ENCODE data around the gene PTPRZ1. TPM values are rescaled to one million over a fixed set of nuclear protein-coding genes. Genes with fewer than 3 reads are reported as not detected.

Gene PTPRZ1
- total RNA-seq, 1 experiment from 2014 or later: not detected

- POLR2A ChIA-PET: no interaction called here
- H3K27me3 ChIP-seq (replicated peaks; ENCODE audit: control insufficient read depth, insufficient read depth, low read length): no peaks in the 10 kb centered on the region
- no TSS peak for BruUV-seq (replicated peaks)
Measured at GRCh38 chr7:122064971-122065370, 192.0 kb downstream of the PTPRZ1 start.

DNA sequence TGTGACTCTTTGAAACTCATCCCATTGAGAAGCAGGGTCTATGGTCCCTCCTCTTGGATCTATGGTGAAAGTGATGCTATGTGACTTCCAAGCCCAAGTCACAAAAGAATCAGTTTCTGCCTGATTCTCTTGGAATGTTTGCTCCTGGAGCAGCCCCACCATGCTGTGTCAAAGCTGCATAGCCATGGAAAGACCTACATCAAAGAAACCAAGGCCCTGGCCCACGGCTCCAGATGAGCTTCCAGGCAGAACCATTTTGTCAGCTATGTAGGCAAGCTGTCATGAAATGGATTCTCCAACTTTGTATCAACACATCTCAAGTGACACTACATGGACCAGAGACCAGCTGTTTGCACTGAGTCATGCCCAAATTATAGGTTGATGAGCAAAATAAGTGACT is 194.1 kb downstream of the PTPRZ1 start:
- Mint-ChIP-seq H3K9me3 (ENCODE audit: unreplicated experiment) (no peaks in the 10 kb centered on the region), H3K27me3 (ENCODE audit: insufficient read depth, unreplicated experiment) (no peaks in the 10 kb centered on the region), H3K36me3 (ENCODE audit: insufficient read depth, unreplicated experiment) (no peaks in the 10 kb centered on the region), H3K4me3 (ENCODE audit: unreplicated experiment) (no peak overlapping the region), H3K4me1 (ENCODE audit: low read depth, unreplicated experiment) (no peaks in the 10 kb centered on the region), H3K27ac (ENCODE audit: unreplicated experiment) (no peak overlapping the region)
- no peaks in the 10 kb centered on the region for H3K36me3 ChIP-seq (ENCODE audit: control insufficient read depth, insufficient read depth, low read length)
- H3K4me3 ChIP-seq (ENCODE audit: low read depth, low read length): no peak overlapping the region
- TF ChIP-seq, protein P1, sequence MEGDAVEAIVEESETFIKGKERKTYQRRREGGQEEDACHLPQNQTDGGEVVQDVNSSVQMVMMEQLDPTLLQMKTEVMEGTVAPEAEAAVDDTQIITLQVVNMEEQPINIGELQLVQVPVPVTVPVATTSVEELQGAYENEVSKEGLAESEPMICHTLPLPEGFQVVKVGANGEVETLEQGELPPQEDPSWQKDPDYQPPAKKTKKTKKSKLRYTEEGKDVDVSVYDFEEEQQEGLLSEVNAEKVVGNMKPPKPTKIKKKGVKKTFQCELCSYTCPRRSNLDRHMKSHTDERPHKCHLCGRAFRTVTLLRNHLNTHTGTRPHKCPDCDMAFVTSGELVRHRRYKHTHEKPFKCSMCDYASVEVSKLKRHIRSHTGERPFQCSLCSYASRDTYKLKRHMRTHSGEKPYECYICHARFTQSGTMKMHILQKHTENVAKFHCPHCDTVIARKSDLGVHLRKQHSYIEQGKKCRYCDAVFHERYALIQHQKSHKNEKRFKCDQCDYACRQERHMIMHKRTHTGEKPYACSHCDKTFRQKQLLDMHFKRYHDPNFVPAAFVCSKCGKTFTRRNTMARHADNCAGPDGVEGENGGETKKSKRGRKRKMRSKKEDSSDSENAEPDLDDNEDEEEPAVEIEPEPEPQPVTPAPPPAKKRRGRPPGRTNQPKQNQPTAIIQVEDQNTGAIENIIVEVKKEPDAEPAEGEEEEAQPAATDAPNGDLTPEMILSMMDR (IDR thresholded peaks at IDR 0.05; ENCODE audit: insufficient read depth in 1 of 2, low read depth in 1 of 2, low read length in 1 of 2, severe bottlenecking in 1 of 2, unreplicated experiment in 1 of 2): no peak
- BruUV-seq (replicated peaks): no TSS peak
- CTCF ChIA-PET: no interaction called here
- POLR2A ChIA-PET: no interaction called here
- DNase-seq: no peak
- no peaks in the 10 kb centered on the region for H3K4me1 ChIP-seq
- no peaks in the 10 kb centered on the region for H3K9me3 ChIP-seq
- H3K27me3 ChIP-seq (replicated peaks; ENCODE audit: control insufficient read depth, insufficient read depth, low read length): no peaks in the 10 kb centered on the region
- intact Hi-C loops (cut with micrococcal nuclease; ENCODE audit: unreplicated experiment): no loop called here

More at GRCh38 chr7:122064971-122065370, 192.0 kb downstream of the PTPRZ1 start:
- intact Hi-C loops (cut with micrococcal nuclease; ENCODE audit: unreplicated experiment): no loop called here
- H3K4me3 Mint-ChIP-seq (ENCODE audit: unreplicated experiment): no peak overlapping the region
- H3K27me3 Mint-ChIP-seq (ENCODE audit: insufficient read depth, unreplicated experiment): no peaks in the 10 kb centered on the region
- H3K36me3 ChIP-seq (ENCODE audit: control insufficient read depth, insufficient read depth, low read length): no peaks in the 10 kb centered on the region
- no peaks in the 10 kb centered on the region for H3K9me3 ChIP-seq
- CTCF ChIA-PET: no interaction called here
- no peaks in the 10 kb centered on the region for H3K4me1 Mint-ChIP-seq (ENCODE audit: low read depth, unreplicated experiment)
- DNase-seq: no peak
- H3K9me3 Mint-ChIP-seq (ENCODE audit: unreplicated experiment): no peaks in the 10 kb centered on the region
- no peaks in the 10 kb centered on the region for H3K4me1 ChIP-seq
- H3K27ac Mint-ChIP-seq (ENCODE audit: unreplicated experiment): no peak overlapping the region
- no peaks in the 10 kb centered on the region for H3K36me3 Mint-ChIP-seq (ENCODE audit: insufficient read depth, unreplicated experiment)
- no peak overlapping the region for H3K4me3 ChIP-seq (ENCODE audit: low read depth, low read length)
- TF ChIP-seq, protein P1 (IDR thresholded peaks at IDR 0.05; ENCODE audit: insufficient read depth in 1 of 2, low read depth in 1 of 2, low read length in 1 of 2, severe bottlenecking in 1 of 2, unreplicated experiment in 1 of 2): no peak

- ChIA-PET CTCF (no interaction called here), POLR2A (no interaction called here)
- Mint-ChIP-seq H3K4me3 (ENCODE audit: unreplicated experiment) (no peak overlapping the region), H3K36me3 (ENCODE audit: insufficient read depth, unreplicated experiment) (no peaks in the 10 kb centered on the region), H3K9me3 (ENCODE audit: unreplicated experiment) (no peaks in the 10 kb centered on the region), H3K27ac (ENCODE audit: unreplicated experiment) (no peak overlapping the region), H3K27me3 (ENCODE audit: insufficient read depth, unreplicated experiment) (no peaks in the 10 kb centered on the region), H3K4me1 (ENCODE audit: low read depth, unreplicated experiment) (no peaks in the 10 kb centered on the region)
- no peaks in the 10 kb centered on the region for H3K27me3 ChIP-seq (replicated peaks; ENCODE audit: control insufficient read depth, insufficient read depth, low read length)
- H3K4me1 ChIP-seq: no peaks in the 10 kb centered on the region
- intact Hi-C loops (cut with micrococcal nuclease; ENCODE audit: unreplicated experiment): no loop called here
- no TSS peak for BruUV-seq (replicated peaks)
- TF ChIP-seq, protein P1 (IDR thresholded peaks at IDR 0.05; ENCODE audit: insufficient read depth in 1 of 2, low read depth in 1 of 2, low read length in 1 of 2, severe bottlenecking in 1 of 2, unreplicated experiment in 1 of 2): no peak
- no peaks in the 10 kb centered on the region for H3K9me3 ChIP-seq
- DNase-seq: no peak
- H3K4me3 ChIP-seq (ENCODE audit: low read depth, low read length): no peak overlapping the region
- H3K36me3 ChIP-seq (ENCODE audit: control insufficient read depth, insufficient read depth, low read length): no peaks in the 10 kb centered on the region
Measured at GRCh38 chr7:122068046-122068445, 195.1 kb downstream of the PTPRZ1 start.
